Astrocyte (in vitro differentiated cells and primary cell): ENCODE measurements around the gene LRBA. TPM values are rescaled to one million over a fixed set of nuclear protein-coding genes. Genes with fewer than 3 reads are reported as not detected.
"Not testable (repeated sequence)": the region's sequence is repeated elsewhere in the genome, so short reads cannot be mapped to it uniquely, and the experiment has no call there.

Experiments
- DNase-seq: peaks from one replicate; pipeline ENCODE4 v3.0.0-alpha.2; 2010; ENCODE audit warnings: low read depth
- FAIRE-seq: peaks from 2 replicates; lab custom pipeline; 2011; peaks lifted over from hg19 to GRCh38; lab: Jason Lieb, UNC
- H2AFZ ChIP-seq: 2 replicates; pipeline ENCODE4 v1.6.0; 2012; ENCODE audit warnings: low read depth, low read length, inconsistent platforms
- H3K27ac ChIP-seq: 2 replicates; pipeline ENCODE4 v1.5.1; 2011; ENCODE audit warnings: low read depth, low read length, inconsistent platforms
- H3K27me3 ChIP-seq: 2 replicates; pipeline ENCODE4 v1.6.0; 2011; ENCODE audit warnings: low read length, inconsistent platforms; ENCODE audit not compliant: insufficient read depth
- H3K36me3 ChIP-seq: 2 replicates; pipeline ENCODE4 v1.5.1; 2011; ENCODE audit warnings: low read length, inconsistent platforms; ENCODE audit not compliant: insufficient read depth
- H3K4me1 ChIP-seq: 2 replicates; pipeline ENCODE4 v1.5.1; 2011; ENCODE audit warnings: low read length, inconsistent platforms; ENCODE audit not compliant: insufficient read depth
- H3K4me2 ChIP-seq: 2 replicates; pipeline ENCODE4 v1.6.0; 2012; ENCODE audit warnings: low read length, inconsistent platforms
- H3K4me3 ChIP-seq: 2 replicates; pipeline ENCODE4 v1.5.1; 2011; ENCODE audit warnings: low read depth, mild to moderate bottlenecking, low read length, inconsistent platforms; ENCODE audit not compliant: insufficient read depth
- H3K79me2 ChIP-seq: 2 replicates; pipeline ENCODE4 v1.6.0; 2012; ENCODE audit warnings: mild to moderate bottlenecking, low read length, inconsistent platforms; ENCODE audit not compliant: insufficient read depth
- H3K9ac ChIP-seq: 2 replicates; pipeline ENCODE4 v1.6.0; 2012; ENCODE audit warnings: mild to moderate bottlenecking, low read length, inconsistent platforms
- H3K9me3 ChIP-seq: 2 replicates; pipeline ENCODE4 v1.5.1; 2012; ENCODE audit warnings: low read depth, mild to moderate bottlenecking, low read length, inconsistent platforms; ENCODE audit not compliant: insufficient read depth
- H4K20me1 ChIP-seq: 2 replicates; pipeline ENCODE4 v1.6.0; 2012; ENCODE audit warnings: low read length, inconsistent platforms; ENCODE audit not compliant: insufficient read depth
- H3K27ac Mint-ChIP-seq: one replicate; pipeline ENCODE4 v1.8.0; 2021; ENCODE audit warnings: mild to moderate bottlenecking, mixed read lengths; ENCODE audit not compliant: unreplicated experiment
- H3K27me3 Mint-ChIP-seq: one replicate; pipeline ENCODE4 v1.8.0; 2021; ENCODE audit warnings: low read depth, mixed read lengths; ENCODE audit not compliant: unreplicated experiment
- H3K36me3 Mint-ChIP-seq: one replicate; pipeline ENCODE4 v1.8.0; 2021; ENCODE audit warnings: low read depth, mixed read lengths; ENCODE audit not compliant: unreplicated experiment
- H3K4me1 Mint-ChIP-seq: one replicate; pipeline ENCODE4 v1.8.0; 2021; ENCODE audit warnings: low read depth, mixed read lengths; ENCODE audit not compliant: unreplicated experiment
- H3K4me3 Mint-ChIP-seq: one replicate; pipeline ENCODE4 v1.8.0; 2021; ENCODE audit warnings: mild to moderate bottlenecking, moderate library complexity, mixed read lengths; ENCODE audit not compliant: unreplicated experiment
- H3K9me3 Mint-ChIP-seq: one replicate; pipeline ENCODE4 v1.8.0; 2021; ENCODE audit warnings: mild to moderate bottlenecking, mixed read lengths; ENCODE audit not compliant: unreplicated experiment
- EZH2 ChIP-seq: IDR thresholded peaks from 2 replicates; pipeline ENCODE4 v1.6.1; 2012; ENCODE audit warnings: mild to moderate bottlenecking, low read length, inconsistent platforms; ENCODE audit not compliant: insufficient read depth
- total RNA-seq: library from RNA; stranded (reverse); gene quantifications from 2 replicates; pipeline ENCODE4 v1.2.1, GENCODE V29; 2021
- TF ChIP-seq, protein P1 (sequence below): IDR thresholded peaks from 2 replicates; pipeline ENCODE4 v1.5.1; 2011; ENCODE audit warnings: low read depth, mild to moderate bottlenecking, inconsistent platforms, low read length, moderate library complexity; ENCODE audit not compliant: insufficient read depth

The LRBA gene
- total RNA-seq, 1 donor from 2014 or later = 25.3 TPM

DNA sequence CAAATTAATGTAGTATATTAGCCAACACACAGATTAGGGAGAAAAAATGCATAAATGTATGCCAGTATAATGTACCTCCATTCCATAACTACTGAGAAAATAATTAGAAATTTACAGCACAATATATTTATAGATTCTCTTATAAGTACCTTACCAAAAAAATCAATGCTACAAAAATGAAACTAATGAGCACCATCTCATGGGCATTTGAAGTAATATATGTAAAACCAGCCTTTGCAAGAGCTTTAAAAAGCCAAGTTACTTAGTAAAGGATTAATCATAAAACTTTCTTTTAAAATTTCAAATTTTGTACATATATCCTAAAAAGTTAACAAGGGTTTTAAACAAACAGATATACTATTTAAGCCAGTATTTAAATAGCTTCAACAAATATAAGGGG is 43.2 kb downstream of the LRBA start:
- Histone ChIP-seq H3K9me3 (no peaks in the 10 kb centered on the region), H3K4me3 (no peak overlapping the region), H3K36me3 (no peaks in the 10 kb centered on the region), H3K4me1 (no peaks in the 10 kb centered on the region), H3K4me2 (no peak overlapping the region), H3K27me3 (no peaks in the 10 kb centered on the region), H4K20me1 (peaks cover 3% of the 10 kb centered on the region), H2AFZ (no peak overlapping the region), H3K79me2 (peaks cover 5% of the 10 kb centered on the region), H3K27ac (no peak overlapping the region), H3K9ac (no peak overlapping the region)
- TF ChIP-seq, protein P1, sequence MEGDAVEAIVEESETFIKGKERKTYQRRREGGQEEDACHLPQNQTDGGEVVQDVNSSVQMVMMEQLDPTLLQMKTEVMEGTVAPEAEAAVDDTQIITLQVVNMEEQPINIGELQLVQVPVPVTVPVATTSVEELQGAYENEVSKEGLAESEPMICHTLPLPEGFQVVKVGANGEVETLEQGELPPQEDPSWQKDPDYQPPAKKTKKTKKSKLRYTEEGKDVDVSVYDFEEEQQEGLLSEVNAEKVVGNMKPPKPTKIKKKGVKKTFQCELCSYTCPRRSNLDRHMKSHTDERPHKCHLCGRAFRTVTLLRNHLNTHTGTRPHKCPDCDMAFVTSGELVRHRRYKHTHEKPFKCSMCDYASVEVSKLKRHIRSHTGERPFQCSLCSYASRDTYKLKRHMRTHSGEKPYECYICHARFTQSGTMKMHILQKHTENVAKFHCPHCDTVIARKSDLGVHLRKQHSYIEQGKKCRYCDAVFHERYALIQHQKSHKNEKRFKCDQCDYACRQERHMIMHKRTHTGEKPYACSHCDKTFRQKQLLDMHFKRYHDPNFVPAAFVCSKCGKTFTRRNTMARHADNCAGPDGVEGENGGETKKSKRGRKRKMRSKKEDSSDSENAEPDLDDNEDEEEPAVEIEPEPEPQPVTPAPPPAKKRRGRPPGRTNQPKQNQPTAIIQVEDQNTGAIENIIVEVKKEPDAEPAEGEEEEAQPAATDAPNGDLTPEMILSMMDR = no peak
- no peak for TF ChIP-seq EZH2
- H3K36me3 Mint-ChIP-seq = peaks cover 3% of the 10 kb centered on the region
- H3K27ac Mint-ChIP-seq = no peak overlapping the region
- no peak for FAIRE-seq
- H3K4me1 Mint-ChIP-seq = no peaks in the 10 kb centered on the region
- DNase-seq = no peak
- peaks cover 4% of the 10 kb centered on the region for H3K9me3 Mint-ChIP-seq
- H3K27me3 Mint-ChIP-seq = no peaks in the 10 kb centered on the region
- H3K4me3 Mint-ChIP-seq = no peak overlapping the region

DNA sequence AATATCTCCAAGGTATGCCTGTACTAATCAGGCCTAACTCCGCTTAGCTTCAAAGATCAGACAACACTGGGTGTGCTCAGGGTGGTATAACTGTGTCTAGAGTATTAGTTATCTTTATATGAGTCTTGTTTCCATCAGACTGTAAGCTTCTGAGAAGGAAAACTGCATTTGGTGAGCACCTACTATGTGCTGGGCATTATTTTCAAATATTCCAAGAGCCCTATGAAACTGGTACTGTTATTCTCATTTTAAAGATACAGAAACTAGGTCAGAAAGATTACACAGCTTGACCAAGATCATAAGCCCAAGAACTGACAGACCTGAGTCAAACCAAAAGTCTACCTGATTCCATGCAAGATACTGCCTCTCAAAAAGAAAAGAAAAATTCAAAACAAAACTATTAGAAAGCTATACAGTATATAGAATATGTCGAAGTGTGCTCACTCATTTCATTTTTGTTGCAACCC is 44.4 kb downstream of the LRBA start:
- Mint-ChIP-seq H3K4me1 (no peaks in the 10 kb centered on the region), H3K9me3 (peaks cover 4% of the 10 kb centered on the region), H3K27me3 (no peaks in the 10 kb centered on the region), H3K27ac (no peak overlapping the region), H3K36me3 (peaks cover 3% of the 10 kb centered on the region), H3K4me3 (no peak overlapping the region)
- no peaks in the 10 kb centered on the region for H3K27me3 ChIP-seq
- H3K27ac ChIP-seq = no peak overlapping the region
- no peak overlapping the region for H3K9ac ChIP-seq
- no peak for TF ChIP-seq EZH2
- TF ChIP-seq, protein P1 = no peak
- no peak overlapping the region for H2AFZ ChIP-seq
- H3K79me2 ChIP-seq = no peaks in the 10 kb centered on the region
- no peak for FAIRE-seq
- DNase-seq = no peak
- no peak overlapping the region for H3K4me2 ChIP-seq
- no peak overlapping the region for H3K4me3 ChIP-seq
- no peaks in the 10 kb centered on the region for H3K36me3 ChIP-seq
- no peaks in the 10 kb centered on the region for H3K4me1 ChIP-seq
- peaks cover 3% of the 10 kb centered on the region for H4K20me1 ChIP-seq
- no peaks in the 10 kb centered on the region for H3K9me3 ChIP-seq

DNA sequence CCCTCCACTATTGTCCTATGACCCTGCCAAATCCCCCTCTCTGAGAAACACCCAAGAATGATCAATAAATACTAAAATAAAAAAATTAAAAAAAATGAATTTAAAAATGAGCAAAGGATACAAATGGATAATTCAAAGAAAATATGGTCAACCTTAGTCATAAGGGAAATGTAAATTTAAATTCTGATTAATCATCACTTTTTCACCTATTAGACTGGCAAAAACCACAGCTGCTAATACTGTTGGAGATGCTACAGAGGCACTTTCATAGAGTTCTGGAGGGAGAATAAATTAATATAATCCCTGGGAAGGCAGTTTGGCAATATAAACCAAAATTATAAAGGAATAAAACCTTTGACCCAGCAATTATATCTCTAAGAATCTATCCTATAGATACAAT is 50.3 kb downstream of the LRBA start:
- no peak for TF ChIP-seq EZH2
- TF ChIP-seq, protein P1 = no peak
- no peak overlapping the region for H3K4me2 ChIP-seq
- H3K27me3 ChIP-seq = no peaks in the 10 kb centered on the region
- peaks cover 3% of the 10 kb centered on the region for H3K36me3 Mint-ChIP-seq
- no peaks in the 10 kb centered on the region for H3K36me3 ChIP-seq
- H2AFZ ChIP-seq = no peak overlapping the region
- H4K20me1 ChIP-seq = peaks cover 4% of the 10 kb centered on the region
- no peaks in the 10 kb centered on the region for H3K27me3 Mint-ChIP-seq
- no peak overlapping the region for H3K27ac ChIP-seq
- no peaks in the 10 kb centered on the region for H3K9me3 ChIP-seq
- no peak overlapping the region for H3K4me3 ChIP-seq
- no peak for FAIRE-seq
- no peak overlapping the region for H3K27ac Mint-ChIP-seq
- DNase-seq = no peak
- H3K4me1 ChIP-seq = no peaks in the 10 kb centered on the region
- no peaks in the 10 kb centered on the region for H3K4me1 Mint-ChIP-seq
- H3K79me2 ChIP-seq = no peaks in the 10 kb centered on the region
- H3K4me3 Mint-ChIP-seq = no peak overlapping the region
- H3K9ac ChIP-seq = no peak overlapping the region
- H3K9me3 Mint-ChIP-seq = peaks cover 4% of the 10 kb centered on the region

DNA sequence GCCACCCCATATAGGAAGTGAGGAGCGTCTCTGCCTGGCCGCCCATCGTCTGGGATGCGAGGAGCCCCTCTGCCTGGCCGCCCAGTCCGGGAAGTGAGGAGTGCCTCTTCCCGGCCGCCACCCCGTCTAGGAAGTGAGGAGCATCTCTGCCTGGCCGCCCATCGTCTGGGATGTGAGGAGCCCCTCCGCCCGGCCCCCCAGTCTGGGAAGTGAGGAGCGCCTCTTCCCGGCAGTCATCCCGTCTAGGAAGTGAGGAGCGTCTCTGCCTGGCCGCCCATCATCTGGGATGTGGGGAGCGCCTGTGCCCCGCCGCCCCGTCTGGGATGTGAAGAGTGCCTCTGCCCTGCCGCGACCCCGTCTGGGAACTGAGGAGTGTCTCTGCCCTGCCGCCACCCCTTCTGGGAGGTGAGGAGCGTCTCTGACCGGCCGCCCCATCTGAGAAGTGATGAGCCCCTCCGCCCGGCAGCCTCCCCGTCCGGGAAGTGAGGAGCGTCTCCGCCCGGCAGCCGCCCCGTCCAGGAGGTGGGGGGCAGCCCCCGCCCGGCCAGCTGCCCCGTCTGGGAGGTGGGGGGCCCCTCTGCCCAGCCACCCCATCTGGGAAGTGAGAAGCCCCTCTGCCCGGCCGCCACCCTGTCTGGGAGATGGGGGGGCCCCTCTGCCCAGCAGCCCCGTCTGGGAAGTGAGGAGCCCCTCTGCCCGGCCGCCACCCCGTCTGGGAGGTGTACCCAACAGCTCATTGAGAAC is 51.3 kb downstream of the LRBA start:
- H3K27me3 Mint-ChIP-seq, H3K9ac ChIP-seq, H3K27ac Mint-ChIP-seq, H2AFZ ChIP-seq, H3K9me3 Mint-ChIP-seq, DNase-seq, H4K20me1 ChIP-seq, FAIRE-seq, H3K4me3 ChIP-seq, H3K4me2 ChIP-seq, H3K36me3 ChIP-seq, H3K79me2 ChIP-seq, H3K4me1 ChIP-seq, H3K27ac ChIP-seq, H3K27me3 ChIP-seq, H3K36me3 Mint-ChIP-seq, H3K9me3 ChIP-seq, H3K4me3 Mint-ChIP-seq, H3K4me1 Mint-ChIP-seq: not testable (repeated sequence)
